HG02642 (cell line): ENCODE data around the gene TFPI.
A peak's percentile ranks its signal among the peaks of the same experiment; 100 is the strongest.

ENCODE experiments used
- ATAC-seq: cut with Tn5 transposase; IDR thresholded peaks from one replicate; pipeline ENCODE4 v1.9.1; 2021; ENCODE audit warnings: mild to moderate bottlenecking; ENCODE audit not compliant: unreplicated experiment, poor library complexity

The TFPI gene

GRCh38 chr2:187509667-187510417 is 44.4 kb downstream of the TFPI start:
- no peak for ATAC-seq

- no peak for ATAC-seq
These were observed 47.8 kb downstream of the TFPI start for GRCh38 chr2:187506416-187506815.

- ATAC-seq = no peak
These were observed 49.1 kb downstream of the TFPI start for GRCh38 chr2:187505065-187505672.

GRCh38 chr2:187504312-187504921 is 49.8 kb downstream of the TFPI start:
- no peak for ATAC-seq

- no peak for ATAC-seq
These were observed 50.5 kb downstream of the TFPI start for GRCh38 chr2:187503700-187504099.

- no peak for ATAC-seq
These were observed 51.8 kb downstream of the TFPI start for GRCh38 chr2:187502467-187502866.

GRCh38 chr2:187500585-187501359 is 53.5 kb downstream of the TFPI start:
- no peak for ATAC-seq

- ATAC-seq = peak; percentile 98
These were observed 54.2 kb downstream of the TFPI start for GRCh38 chr2:187499941-187500532.

GRCh38 chr2:187497858-187498463 is 56.3 kb downstream of the TFPI start:
- no peak for ATAC-seq

GRCh38 chr2:187497140-187497539 is 57.1 kb downstream of the TFPI start:
- ATAC-seq = no peak

GRCh38 chr2:187495324-187495723 is 58.9 kb downstream of the TFPI start:
- ATAC-seq = no peak

GRCh38 chr2:187493877-187494568 is 60.2 kb downstream of the TFPI start:
- ATAC-seq = no peak

- ATAC-seq = no peak
These were observed 61.1 kb downstream of the TFPI start for GRCh38 chr2:187493180-187493579.

- ATAC-seq = no peak
These were observed 68.0 kb downstream of the TFPI start for GRCh38 chr2:187486241-187486640.

- ATAC-seq = no peak
These were observed 68.7 kb downstream of the TFPI start for GRCh38 chr2:187485523-187485922.

GRCh38 chr2:187483537-187483936 is 70.7 kb downstream of the TFPI start:
- ATAC-seq = no peak

GRCh38 chr2:187482796-187483195 is 71.4 kb downstream of the TFPI start:
- no peak for ATAC-seq

GRCh38 chr2:187481543-187481942 is 72.7 kb downstream of the TFPI start:
- no peak for ATAC-seq

- no peak for ATAC-seq
These were observed 75.5 kb downstream of the TFPI start for GRCh38 chr2:187478719-187479118.

GRCh38 chr2:187477051-187477450 is 77.2 kb downstream of the TFPI start:
- no peak for ATAC-seq
